NOMO-1 (cell line): ENCODE data around the gene CFAP65.

Experiments
- DNase-seq, 2 experiments: peaks; one replicate each; lab custom pipeline; 2025; ENCODE audit not compliant: unreplicated experiment in 2 of 2; lab: John Stamatoyannopoulos, UW

CFAP65 gene

DNA sequence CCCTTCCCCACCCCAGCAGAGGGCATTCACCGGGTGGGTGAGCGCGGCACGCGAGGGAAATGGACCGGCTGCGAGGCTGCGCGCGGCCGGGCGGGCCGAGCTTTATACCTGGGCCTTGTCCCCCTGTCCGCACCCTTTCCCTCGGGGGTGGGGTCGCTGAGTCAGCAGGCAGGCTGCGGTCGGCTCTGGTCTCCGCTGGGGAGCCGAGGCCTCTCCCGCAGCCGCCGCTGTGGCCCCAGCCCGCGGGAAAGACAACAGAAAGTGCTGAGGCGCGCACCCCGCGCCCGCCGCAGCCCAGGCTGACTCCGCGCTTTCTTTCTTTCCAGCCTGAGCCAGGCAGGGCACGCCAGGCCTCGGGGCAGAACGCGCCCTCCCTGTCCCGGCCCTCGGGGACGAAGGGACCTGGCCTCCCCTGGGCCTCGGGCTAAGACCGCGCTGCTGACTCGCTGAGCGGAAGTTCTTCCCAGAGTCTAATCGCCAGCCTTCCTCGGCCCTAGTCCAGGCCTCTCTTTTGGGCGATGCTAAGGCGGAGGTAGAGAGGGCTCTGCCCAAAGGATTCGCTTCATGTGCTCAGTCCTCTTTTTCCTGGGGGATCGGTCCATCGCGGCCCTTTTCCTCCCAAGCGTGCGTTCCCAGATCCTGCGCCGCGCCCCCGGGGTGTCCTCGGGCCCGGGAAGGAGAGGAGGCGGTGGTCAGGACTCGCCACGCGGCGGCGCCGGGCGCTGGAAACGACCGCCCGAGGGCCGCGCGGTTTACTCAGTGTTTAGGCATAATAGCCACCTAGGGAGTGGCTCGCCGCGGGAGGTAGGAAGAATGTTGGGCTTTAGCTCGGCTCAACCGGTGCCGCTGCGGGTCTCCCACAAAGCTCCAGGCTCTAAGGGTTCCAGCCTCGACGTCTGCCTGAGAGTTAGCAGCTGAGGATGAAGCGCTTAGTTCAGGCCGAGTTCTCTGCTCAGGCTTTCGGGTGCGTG lies 47.7 kb downstream of the CFAP65 start, which contains the start of gene CRYBA2:
TSS of gene CRYBA2 (minus strand) at position 78 of the 971 bp plus-strand sequence. CDS start 246 bp downstream, outside the sequence.
- no peak for DNase-seq

DNA sequence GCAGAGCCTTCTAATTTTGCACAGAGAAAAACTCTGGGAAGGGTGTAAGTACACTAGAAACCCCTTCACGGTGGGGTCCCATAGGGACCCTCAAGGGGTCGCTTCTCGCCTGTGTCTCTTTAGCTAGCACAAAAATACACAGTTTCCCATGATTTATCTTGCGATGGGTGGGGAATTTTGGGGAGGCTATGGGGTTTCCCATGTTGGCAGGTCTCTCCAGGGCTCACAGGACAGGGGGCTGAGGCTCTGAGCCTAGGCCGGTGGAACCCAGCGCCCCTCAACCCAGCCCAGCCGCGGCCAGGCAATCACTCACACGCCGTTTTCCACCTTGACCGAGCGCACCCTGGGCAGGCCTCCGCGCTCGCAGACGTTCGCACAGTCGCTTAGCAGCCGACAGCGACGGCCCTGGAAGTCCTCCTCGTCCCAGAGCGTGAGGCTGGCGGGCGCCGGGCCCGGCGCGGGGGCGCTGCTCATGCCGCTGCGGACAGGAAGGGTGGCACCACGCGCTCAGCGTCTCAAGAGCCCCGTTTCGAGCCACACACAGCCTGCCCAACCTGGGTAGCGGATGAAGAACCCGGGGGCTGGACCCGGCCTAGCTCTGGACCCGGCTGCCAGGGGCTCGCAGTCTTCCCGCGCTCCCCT lies 48.5 kb downstream of the CFAP65 start:
- DNase-seq: no peak

DNA sequence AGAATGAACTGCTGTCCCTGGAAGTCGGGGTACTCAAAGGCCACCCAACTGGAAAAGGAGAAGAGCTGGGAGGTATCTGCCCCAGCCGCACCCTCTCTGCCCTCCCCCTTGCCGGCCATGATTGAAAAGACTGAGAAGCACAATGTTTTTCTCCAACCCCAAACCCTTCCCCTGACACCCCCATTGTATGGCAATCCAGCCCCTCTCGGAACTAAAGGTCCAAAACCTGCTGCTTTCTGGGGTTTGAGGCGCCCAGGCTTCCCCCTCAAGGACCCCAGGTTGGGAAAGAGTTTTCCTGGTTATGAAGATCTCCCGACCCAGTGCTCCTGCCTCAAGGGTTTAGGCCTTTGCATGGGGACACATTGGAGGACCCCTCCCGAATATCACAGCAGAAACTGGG lies 49.1 kb downstream of the CFAP65 start:
- no peak for DNase-seq

DNA sequence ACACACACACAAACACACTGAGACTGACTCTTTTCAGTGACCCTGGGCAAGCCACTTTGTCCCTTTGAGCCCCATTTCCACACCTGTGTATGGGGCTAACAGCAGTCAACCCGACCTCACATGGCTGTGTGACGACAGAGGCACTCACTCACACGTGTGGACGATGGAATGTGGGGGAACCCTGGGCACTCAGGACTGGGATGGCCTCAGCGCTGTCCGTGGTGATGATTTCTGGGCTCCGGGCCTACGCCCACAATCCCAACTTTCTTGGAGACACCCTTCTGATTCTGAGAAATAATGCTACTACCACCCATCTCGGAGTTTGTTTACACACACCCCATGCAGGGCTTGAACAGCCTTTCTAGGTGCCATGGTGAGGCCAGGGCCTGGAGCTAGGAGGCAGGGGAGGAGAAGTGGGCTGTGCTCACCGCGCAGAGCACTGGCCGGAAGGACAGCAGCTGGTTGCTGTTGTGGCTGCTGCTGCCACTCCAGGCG lies 49.6 kb downstream of the CFAP65 start:
- no peak for DNase-seq

DNA sequence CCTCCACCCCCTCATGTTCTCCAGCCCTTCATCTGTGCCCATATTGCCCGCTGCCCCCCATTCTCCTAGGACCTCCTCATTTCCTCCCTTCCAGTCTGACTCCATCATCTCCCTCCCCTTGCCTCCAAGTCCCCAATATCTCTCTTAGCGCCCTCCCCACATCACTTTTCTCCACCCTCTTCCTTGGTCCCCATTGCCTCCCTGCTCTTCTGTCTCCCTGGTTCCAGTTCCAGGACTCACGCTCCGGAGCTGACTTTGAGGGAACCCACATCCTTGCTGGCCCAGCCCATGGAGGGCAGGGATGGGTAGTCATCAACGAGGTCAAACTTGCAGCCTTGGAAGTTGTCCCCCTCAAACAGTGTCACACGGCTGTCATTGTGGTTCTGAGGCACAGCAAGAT lies 50.7 kb downstream of the CFAP65 start:
- no peak for DNase-seq

DNA sequence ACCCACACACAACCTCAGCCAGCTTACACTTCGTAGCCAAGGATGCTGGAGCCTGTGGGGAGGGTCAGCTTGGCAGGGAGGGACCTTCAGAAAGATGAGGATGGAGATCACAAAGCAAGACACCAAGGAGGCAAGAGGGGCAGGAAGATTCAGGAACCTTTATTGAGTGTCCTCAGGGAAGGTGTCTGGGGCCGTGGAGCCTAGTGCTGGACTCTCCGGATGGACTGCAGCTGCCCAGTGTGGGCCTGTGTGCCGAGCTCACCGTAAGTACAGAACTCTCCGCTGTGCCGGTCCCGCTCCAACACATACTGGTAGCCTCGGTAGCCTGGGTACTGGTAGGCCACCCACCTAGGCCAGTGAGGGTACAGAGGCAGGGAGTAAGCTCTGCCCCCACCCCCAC lies 51.3 kb downstream of the CFAP65 start:
- DNase-seq: no peak

DNA sequence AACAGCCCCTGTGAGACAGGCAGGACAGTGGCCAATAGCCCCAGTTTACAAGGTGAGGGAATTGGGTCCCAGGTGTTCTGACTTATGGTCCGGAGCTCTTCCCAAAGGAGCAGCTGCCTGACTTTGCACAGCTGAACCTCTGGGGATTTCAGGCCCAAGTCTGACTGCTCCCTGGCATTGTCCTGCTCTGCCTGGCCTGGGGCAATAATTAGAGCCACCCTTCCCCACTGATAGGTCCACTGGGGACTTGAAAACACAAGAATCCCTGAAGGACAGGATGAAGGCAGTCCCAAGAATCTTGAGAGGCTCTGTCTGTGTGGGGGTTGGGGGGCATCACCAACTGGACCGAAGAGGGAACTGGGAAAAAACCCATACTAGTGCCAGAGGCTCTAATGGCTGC lies 52.7 kb downstream of the CFAP65 start:
- no peak for DNase-seq

DNA sequence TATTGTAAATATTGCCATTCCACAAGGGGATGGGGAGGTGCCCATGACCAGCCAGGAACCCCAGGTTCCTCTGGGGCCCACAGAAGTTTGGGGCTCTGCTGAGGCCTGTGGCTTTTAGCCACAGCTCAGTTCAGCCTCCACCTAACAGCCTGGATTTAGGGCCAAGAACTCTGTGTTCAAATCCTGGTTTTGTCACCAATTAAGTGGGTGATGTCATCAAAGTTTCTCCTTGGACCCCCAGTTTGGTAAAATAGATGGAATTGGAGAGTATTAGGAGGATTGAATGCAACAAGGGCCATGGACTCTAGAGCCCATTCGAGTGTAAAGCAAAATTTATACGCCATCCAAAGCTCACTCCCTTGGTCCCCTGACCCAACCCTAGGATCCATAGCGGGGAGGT lies 53.2 kb downstream of the CFAP65 start:
- DNase-seq: no peak

DNA sequence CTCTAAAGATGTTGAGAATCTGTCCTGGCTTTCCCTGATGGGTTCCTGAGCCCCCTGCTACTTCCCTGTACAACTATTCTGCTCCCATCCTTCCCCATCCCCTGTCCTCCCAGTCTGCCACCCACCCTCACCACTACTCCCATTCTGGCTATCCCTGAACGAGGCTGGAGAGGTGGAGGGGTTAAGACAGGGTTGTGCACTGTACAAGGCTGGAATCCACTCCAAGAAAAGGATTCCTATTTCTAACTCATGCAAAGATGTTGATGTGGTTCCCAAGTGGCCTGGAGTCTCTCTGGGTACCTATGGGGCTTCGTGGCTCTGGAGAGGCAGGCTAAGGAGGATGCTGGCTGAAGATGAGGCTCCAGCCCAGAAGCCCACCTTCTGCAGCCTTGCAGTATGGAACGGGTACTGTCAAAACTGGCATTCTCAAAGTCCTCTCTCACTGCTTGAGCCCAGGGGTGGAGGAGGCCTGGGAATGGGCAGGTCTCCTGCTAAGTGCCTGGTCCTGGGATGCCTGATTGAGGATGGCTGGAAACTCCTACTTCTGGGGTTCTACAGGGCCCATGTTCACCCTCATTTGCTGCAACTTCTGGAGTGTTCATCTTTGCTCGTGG lies 55.1 kb downstream of the CFAP65 start:
- no peak for DNase-seq

DNA sequence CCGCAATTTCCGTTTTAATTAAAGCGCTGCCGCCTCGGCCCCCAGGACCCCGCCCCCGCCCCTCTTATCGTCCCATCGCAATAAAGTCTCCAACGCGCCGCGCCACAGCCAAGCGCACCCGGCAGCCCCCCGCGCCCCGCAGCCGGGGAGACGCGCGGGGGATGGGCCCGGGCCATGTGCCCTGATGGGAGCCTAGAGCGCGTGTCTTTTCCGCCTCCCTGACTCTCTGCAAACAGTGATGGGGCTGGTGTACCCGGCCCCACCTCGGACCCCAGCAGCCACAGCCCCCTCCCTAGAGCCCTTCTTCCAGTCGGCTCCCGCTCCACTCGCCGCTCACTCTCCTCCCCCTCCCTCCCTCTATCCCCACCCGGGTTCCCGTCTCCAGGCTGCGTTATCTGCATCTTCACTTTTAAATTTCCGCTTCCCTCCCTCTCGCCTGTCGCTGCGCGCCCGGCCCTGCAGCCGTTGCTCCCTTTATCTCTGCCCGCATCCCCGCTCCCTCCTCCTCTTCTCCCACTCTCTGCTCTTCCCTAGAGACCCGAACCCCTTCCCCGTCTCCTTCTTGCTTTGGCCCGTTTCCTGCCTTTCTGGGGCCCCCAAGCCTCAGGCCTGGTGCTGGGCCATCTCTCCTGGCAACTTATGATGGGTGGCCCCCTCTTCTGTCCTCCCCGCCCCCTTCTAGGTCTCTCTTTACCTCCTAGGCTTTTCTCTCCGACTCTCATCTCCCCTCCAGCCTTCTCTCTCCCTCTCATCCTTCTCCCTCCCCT lies 55.8 kb downstream of the CFAP65 start:
- no peak for DNase-seq

DNA sequence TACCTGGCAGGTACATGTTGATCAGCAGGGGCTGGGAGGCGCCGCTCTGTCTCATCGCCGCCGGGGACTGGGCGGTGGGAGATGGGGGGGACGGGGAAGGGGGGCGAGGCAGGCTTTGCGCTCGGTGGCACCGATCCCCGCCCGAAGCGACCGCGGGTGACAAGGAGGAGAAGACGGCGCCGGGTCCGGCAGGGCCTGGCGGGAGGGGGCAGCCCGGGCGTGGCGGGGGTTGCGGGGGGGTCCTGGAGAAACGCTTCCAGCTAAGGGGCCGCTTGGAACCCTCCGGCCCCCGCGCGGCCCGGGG lies 56.3 kb downstream of the CFAP65 start, which contains the start of gene FEV:
TSS of gene FEV (minus strand) at position 164 of the 304 bp plus-strand sequence. CDS start at position 55, 109 bp downstream.
- DNase-seq: no peak

DNA sequence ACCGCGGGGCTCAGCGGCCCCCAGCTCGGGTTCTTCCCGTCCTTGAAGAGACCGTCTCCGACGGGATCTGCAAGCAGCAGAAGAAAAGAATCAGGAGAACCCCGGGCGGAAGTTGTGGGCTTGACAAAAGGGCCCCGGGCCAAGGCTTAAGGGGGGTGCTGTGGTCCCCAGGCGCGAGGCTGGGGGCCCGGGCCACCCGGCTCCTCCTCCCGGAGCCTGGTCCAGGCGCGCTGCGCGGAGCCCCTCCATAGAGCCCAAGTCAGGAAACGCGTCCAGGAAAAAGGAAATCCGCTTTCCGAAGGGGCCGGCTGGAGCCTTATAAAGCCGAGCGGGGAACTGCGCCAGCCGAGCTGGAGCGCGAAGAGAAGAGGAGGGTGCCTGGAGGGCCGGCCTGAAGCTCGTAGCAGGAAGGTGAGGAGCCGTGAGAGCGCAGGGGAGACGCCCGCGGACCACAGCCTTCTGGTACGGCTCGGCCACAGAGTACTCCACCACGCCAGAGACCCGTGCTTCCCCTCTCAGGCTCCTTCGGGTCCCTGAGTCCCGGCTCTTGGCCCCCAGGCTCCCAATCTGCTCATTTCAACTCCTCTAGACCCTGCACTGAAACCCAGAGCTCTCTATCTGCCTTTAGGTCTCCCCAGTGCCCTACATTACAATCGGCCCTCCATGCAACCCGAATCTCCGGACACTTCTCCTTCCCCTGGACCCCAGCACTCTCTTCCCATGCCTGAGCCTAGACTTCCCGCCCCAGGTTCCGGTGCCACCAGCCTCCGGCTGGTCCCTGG lies 56.9 kb downstream of the CFAP65 start:
- DNase-seq: no peak

DNA sequence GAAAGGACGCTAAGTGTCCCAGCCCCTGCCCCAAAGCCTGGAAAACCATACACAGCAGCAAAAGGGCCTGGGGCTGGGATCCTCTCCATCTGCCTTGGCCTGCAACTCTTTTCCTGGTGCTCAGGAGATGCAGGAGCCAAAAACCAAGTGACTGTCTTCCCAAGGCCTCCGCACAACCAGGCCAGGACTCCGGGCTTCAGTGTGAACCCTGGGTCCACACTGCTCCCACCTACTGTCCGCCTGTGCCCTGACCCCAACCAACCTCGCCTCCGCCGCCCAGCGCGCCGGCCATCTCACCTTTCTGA lies 57.4 kb downstream of the CFAP65 start:
- DNase-seq: no peak

DNA sequence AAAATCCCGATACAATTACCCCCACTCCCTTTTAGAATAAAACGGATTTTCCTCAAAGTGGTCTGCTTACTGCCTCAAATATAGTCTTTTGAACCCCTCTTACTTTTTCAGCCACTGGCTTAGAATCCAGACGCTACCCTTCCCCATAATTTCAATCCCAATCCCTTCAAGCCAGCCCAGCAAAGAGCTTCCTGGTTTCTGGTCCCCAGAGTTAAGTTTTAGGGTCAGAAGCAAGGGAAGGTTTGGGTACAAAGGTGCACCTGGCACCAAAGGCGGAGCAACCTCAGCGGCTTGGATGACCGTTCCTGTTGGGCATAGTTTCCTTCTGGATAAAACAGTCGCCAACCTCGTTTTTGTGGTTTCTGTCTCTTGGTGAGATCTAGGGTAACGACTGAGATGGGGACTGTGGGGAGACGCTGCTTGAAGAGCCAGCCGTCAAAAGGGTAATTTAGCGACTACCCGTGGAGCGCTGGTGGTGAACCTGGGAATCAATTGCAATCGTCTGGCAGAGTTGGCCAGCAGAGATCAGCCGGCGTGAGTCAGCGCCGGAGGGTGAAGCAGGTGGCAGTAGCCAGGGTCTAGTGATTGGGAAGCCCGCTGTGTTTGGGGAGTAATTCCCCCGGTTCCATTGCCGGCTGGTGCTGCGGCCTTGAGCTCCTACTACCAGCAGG lies 57.9 kb downstream of the CFAP65 start:
- DNase-seq: no peak

DNA sequence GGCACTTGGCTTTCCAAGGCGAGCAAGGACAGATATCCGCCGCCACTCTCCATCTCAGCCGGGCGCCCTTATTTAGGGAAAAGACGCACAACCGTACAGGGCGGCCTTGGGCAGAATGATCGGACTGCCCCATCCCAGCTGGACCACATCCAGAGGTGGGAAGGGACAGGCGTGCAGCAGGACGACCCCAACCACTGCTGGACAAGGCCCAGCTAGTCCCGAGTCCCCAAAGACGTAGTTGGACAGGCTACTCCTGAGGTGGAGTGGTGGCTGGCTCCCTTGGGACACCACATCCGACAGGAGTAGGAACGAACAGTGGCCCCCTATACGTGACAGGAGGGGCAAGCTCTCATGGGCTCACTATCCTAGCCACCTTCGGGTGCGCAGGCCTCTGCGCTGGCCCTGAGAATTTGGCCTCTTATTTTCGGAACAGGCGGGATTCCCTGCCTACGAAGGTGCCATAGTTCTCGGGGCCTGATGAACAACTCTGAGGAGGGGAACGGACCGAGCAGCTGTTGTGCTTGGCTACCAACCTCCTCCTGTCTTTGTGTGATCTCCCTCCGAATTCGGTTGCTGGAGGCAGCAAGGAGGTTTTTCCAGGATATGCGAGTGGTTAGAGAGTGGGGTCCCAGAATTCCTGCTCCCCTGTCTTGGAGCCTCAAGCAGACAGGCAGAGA lies 58.6 kb downstream of the CFAP65 start:
- DNase-seq: no peak

DNA sequence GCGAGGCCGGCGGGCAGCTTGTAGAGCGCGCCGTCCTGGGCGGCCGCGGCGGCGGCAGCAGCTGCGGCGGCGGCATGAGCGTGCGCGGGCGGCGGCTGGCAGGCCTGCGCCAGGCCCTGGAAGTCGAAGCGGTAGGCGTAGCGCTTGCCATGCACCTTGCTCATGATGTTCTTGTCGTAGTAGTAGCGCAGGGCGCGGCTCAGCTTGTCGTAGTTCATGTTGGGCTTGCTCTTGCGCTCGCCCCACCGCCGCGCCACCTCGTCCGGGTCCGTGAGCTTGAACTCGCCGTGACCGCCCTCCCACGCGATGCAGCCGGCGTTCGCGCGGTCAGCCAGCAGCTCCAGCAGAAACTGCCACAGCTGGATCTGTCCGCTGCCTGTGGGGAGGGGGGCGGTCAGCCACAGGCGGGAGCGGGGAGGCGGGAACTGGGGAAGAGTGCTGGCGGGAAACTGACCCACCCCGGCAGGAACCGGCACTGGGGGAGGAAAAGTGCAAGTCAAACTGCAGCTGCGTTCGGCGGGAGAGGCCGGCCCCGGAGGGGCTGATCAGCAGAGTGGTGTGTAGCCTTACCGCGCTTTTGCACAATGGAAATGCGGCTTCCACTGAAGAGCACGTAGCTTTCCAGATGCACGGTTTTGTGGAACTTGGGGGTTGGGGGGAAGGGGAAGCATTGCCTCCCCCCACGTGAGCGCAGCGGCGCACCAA lies 59.3 kb downstream of the CFAP65 start:
- DNase-seq: no peak

DNA sequence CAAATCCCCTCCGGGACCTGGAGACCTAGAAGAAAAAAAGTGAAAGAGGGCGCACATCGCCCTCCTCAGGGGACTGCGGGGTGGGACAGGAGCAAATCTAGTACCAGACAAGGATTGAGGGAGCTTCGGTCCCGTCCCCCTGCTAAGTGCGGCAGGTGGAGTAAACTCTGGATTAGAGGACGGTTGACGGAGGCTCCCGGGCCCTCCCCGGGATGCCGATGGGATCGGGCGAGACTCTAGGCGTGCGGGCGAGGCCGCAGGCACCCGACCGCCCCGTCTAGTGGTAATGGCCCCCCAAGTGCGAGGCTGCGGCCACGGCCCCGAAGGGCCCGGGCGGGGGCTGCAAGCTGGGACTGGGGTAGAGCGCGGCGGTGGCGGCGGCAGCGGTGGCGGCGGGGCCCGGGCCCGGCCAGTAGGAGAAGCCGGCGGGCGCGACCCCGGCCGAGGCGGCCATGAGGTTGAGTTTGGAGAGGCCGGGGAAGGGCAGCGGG lies 59.9 kb downstream of the CFAP65 start:
- DNase-seq: no peak

DNA sequence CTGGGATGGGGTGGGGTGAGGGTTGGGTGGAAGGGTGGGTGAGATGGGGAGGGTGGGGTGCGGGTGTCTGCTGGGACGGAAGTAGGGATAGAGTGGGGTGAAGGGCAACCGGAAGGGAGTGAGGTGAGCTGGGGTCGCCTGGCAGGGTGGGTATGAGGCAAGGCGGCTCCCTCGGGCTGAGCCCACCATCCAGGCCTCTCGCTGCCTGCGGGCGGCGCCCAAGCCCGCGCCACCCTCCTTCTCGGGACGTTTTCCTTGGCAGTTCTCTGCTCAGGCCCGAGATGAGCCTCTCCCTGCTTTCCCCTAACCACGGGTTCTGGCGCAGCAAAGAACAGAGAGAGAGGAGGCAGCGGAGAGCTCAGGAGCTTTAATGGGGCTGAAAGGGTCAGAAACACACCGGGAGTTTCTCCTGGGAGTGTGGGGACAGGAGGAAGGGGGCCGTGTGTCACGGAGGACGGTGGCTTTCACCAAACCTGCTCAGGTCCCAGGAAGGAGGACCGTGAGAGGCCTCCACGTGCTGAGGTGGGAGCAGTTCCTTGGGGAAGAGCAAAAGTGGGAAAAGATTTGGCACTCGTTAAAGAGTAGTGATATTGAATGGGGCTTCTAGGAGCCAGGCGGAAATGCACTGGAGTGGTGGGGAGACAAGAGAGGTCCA lies 60.5 kb downstream of the CFAP65 start:
- DNase-seq: no peak
